A673 (cell line): ENCODE data around the gene KCNJ15.

Experiments used
- EZH2 ChIP-seq: fragments of 200-600 bp; sonication (generic); IDR thresholded peaks from 2 replicates; pipeline ENCODE4 v1.6.1; 2017; ENCODE audit warnings: borderline replicate concordance, low read depth, mild to moderate bottlenecking, mixed read lengths, antibody characterized with exemption, low read length; ENCODE audit not compliant: poor library complexity, severe bottlenecking
- TF ChIP-seq, protein P1 (sequence below): fragments of 300-800, 200-600 bp; sonication (generic); conservative IDR thresholded peaks from 2 replicates; pipeline ENCODE4 v1.5.1; 2017; ENCODE audit warnings: low read depth, mild to moderate bottlenecking, antibody characterized with exemption, low read length, moderate library complexity, mixed read lengths

DNA sequence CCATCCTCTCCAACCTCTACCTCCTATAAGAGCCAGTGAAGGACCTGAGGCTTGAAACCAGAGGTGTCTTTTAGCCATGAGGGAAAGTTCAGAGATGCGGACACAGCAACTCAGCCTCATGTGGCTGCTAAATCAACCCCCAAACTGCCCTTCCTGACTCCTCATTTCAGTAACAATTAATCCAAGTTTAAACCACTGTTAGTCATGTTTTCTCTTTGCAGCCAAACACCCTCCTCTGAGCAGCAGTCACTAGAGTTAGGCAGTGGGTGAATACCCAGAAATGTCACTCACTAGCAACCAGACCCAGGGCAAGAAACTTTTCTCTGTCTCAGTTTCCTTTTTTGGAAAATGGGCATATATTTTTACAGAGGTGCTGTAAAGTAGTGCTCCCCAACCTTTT lies 71.2 kb downstream of the KCNJ15 start:
- TF ChIP-seq, protein P1, sequence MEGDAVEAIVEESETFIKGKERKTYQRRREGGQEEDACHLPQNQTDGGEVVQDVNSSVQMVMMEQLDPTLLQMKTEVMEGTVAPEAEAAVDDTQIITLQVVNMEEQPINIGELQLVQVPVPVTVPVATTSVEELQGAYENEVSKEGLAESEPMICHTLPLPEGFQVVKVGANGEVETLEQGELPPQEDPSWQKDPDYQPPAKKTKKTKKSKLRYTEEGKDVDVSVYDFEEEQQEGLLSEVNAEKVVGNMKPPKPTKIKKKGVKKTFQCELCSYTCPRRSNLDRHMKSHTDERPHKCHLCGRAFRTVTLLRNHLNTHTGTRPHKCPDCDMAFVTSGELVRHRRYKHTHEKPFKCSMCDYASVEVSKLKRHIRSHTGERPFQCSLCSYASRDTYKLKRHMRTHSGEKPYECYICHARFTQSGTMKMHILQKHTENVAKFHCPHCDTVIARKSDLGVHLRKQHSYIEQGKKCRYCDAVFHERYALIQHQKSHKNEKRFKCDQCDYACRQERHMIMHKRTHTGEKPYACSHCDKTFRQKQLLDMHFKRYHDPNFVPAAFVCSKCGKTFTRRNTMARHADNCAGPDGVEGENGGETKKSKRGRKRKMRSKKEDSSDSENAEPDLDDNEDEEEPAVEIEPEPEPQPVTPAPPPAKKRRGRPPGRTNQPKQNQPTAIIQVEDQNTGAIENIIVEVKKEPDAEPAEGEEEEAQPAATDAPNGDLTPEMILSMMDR: no peak
- no peak for TF ChIP-seq EZH2
